SW 1271 (cell line): ENCODE measurements around the gene YBEY.
A peak's percentile ranks its signal among the peaks of the same experiment; 100 is the strongest.
"Not testable (repeated sequence)": the region's sequence is repeated elsewhere in the genome, so short reads cannot be mapped to it uniquely, and the experiment has no call there.

Source experiments
- DNase-seq, 2 experiments: peaks; one replicate each; lab custom pipeline; 2025; lab: John Stamatoyannopoulos, UW

YBEY gene

GRCh38 chr21:46304955-46305354, 18.8 kb downstream of the YBEY start:
- DNase-seq: no peak

- peak in 1 of 2 experiments; percentile 13 for DNase-seq
These were observed 21.5 kb downstream of the YBEY start for GRCh38 chr21:46307625-46308024.

GRCh38 chr21:46308431-46308830, 22.3 kb downstream of the YBEY start:
- no peak for DNase-seq

- DNase-seq: not testable (repeated sequence)
These were observed 24.1 kb downstream of the YBEY start for GRCh38 chr21:46310260-46310659.

- DNase-seq: no peak
These were observed 25.4 kb downstream of the YBEY start for GRCh38 chr21:46311568-46311967.

DNA sequence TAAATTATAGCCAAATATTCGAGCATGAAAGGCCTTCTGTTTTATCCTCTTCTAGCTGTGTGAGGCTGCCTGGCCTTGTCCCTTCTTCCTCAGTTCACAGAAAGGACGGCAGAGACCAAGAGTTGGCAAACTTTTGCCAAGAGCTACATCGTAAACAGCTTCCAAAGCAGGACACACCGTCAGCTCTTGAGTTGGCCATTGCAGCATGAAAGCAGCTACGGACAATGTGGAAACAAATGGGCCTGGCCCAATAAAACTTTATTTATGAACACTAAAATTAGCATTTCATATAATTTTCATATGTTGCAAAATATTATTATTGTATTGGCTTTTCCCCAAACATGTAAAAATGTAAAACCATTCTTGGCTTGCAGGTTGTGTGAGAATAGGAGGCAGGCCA, 26.8 kb downstream of the YBEY start:
- no peak for DNase-seq

GRCh38 chr21:46314441-46315020, 28.4 kb downstream of the YBEY start:
- DNase-seq: no peak

DNA sequence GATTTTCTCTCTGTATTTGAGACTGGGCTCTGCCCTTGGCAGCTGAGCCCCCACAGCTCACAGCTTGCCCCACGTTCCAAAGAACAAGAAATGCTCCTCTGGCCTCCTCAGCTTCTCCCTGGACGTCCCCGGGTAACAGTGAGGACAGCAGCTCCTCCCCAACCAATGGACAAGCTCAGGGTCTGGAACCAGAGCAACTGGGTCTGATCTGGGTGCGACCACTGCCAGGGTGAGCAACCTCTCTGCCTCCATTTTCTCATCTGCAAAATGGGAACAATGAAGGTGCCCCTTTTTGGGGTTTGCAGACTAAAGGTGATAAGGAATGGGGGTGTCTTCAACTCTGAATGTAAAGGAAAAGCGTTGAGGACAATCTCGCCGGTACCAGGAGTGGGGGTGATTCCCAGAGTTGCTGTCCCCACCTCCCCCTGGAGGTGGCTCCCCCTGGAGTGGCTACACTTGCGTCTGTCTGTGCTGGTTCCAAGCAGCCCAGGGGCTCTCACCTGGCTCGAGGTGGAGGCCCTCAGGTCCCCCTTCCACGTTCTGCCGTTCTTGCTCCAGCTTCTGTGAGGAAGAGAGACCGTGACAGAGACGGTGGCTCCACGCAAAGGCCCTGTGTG, 30.7 kb downstream of the YBEY start:
- no peak for DNase-seq

DNA sequence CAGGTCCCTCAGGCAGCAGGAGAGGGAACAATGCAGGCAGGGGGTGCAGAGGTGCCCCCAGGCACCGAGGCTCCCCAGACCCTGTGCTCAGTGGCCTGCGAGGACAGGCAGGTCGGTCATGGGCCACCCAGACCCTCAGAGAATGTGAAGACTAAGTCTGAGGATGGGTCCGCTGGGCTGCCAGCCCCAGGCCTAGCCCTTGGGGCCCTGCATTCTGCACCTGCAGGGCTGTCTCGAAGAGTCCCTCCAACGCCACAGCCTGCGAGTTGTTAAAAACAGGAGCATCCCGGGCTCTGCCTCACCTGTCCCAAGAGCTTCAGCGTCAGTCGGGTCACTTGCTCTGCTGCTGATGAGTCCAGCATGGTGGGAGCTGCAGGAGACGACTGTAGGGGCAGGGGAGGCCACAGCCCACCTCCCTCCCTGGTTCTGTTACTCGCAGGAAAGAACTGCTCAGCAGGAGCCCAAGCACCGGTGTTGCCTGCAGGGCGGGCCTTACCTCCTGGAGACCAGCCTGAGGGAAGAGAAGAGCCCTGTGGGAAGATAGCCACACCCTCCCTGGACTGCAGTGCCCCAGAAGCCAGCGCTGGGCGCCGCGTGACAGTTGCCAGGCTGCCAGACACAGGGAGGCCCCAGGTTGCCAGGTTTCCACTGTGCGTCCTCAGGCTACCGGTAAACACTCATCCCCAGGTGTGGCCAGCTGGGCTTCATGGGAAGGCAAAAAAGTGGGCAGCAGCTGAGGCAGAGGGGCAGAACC, 31.7 kb downstream of the YBEY start:
- DNase-seq: no peak

- no peak for DNase-seq
These were observed 32.3 kb downstream of the YBEY start for GRCh38 chr21:46318464-46318845.

- DNase-seq: no peak
These were observed 33.0 kb downstream of the YBEY start for GRCh38 chr21:46319186-46319585.

DNA sequence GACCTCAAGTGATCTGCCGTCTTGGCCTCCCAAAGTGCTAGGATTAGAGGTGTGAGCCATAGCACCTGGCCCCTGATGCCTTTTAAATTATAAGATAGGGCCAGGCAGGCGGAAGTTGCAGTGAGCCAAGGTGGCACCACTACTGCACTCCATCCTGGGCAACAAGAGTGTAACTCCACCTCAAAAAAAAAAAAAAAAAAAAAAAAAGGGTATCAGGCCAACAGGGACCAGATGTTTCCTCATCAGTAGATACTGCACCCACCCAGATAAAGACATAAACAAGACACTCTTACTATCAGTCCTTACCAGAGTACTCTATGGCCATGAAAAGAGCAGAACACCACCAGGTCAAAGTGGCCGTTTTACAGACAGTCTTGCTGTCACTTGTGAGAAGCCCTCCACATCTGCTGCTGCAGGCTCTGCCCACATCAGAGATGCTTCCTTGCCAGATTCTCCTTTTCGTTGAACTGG, 34.2 kb downstream of the YBEY start:
- DNase-seq: no peak

GRCh38 chr21:46322351-46323226, 36.4 kb downstream of the YBEY start:
- DNase-seq: peak in 1 of 2 experiments; percentile 17

GRCh38 chr21:46323227-46323709, 37.1 kb downstream of the YBEY start:
- no peak for DNase-seq

DNA sequence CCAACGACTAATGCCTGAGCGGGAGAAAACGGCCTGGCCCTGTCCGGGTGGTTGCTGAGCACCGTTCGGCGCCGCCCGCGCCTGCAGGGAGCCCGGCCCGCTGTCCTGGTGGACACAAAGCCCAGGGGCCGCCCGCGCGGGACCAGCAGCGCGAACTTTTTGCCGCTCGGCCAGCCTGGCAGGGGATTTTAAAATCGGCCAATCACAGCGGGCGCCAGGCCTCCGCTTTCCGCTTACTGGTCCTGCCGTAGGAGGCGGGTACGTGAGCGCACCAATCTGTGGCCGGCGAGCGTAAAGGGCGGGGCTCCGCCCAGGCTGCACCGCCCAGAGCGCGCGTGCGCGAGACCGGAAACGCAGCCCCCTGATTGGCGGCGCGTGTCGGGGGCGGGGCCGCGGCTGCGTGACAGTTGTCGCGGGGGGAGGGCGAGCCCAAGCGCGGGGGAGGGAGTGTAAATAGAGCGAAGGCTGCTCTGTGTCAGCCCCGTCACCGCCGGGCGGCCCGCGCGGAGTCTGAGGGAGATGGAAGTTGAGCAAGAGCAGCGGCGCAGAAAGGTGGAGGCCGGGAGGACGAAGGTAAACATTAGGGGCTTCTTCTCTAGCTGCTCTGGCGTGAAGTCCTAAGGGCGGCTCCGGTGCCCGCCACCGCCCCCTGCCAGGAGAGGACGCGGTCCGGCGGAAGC, 37.7 kb downstream of the YBEY start, which contains the start of the genes C21orf58 and PCNT:
C21orf58 (minus strand) TSS at position 161 of the 680 bp plus-strand sequence. CDS start 1,132 bp downstream, outside the sequence.
PCNT (plus strand) TSS at position 447 of the 680 bp plus-strand sequence; CDS start at position 520, 73 bp downstream.
- peak; percentile 84 to 92 for DNase-seq

DNA sequence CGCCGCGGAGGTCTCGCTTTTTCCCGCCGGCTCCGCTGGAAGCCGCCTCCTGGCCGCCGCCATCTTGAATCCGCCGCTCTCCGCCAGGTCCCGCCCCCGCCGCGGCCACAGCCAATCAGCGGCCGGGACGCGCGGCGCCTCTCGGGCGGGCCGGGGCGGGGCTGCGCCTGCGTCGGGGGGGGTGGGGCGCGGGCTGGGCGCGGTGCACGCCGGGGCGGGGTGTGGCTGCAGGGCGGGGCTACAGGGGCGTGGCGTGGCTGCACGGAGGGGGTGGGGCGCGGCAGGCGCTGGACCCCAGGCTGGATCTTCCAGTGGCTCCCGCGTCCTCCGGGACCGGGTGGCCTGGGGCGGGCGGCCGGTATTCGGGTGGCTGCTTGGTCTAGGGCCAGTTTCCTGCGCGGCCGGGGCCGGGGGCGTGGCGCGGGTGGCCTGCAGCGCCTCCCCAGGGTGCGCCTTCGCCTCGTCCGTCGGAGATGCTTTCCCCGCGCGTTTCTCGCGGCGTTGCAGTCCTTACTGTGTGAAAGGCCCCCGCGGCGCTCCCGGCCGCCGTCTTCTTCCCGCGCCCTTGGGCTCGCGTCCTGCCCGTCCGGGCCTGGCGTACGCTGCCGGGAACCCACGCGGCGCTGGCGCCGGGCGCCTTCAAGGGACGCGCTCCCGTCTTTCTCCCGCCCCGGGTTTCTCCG, 38.4 kb downstream of the YBEY start:
- peak in 1 of 2 experiments; percentile 60 for DNase-seq

DNA sequence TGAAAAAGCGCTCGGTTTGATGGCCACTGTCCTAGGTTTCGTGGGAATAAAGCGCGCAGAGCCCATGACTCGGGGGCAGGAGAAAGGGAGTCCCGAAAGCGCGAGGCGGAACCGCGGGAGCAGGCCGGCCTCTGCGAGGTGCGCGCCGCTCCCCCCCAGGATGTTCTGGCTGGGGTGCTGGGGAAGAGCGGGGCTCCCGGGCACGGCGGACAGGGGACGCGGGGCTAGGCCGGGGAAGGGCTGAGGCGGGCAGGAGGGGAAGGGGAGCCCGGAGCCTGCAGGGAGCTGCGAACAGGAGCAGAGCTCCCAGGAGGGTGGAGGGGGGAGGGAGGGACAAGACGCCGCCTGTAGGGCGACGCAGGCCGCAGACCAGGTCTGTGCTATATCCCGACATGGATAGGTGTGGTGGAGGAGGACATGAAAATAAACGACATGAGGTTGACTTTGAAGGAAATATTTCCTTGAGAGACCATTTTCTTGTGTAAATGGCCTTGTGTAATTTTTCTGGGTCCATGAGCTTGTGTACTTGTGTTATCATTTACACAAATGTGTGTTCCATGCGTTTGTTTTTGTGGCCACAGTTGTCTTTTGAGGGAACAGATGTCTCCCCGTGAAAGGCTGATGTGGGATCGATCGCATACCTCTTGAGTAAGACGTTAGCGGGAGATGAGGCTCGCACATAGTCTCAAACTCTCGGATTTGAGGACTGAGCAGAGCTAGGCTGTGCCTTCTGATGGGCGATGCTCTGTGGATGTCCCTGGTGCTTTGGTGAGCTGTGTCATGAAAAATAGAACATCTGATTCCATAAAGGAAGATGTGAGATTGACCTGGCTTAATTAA, 39.2 kb downstream of the YBEY start:
- peak in 1 of 2 experiments; percentile 36 for DNase-seq

- no peak for DNase-seq
These were observed 40.1 kb downstream of the YBEY start for GRCh38 chr21:46326110-46326703.

GRCh38 chr21:46327711-46328110, 41.6 kb downstream of the YBEY start:
- no peak for DNase-seq
